Endodermal cell (in vitro differentiated cells): ENCODE results near the gene EHD4. TPM values are rescaled to one million over a fixed set of nuclear protein-coding genes. Genes with fewer than 3 reads are reported as not detected.

ENCODE experiments used
- DNase-seq: peaks from one replicate; pipeline ENCODE4 v3.0.0-alpha.2; 2017
- H3K27ac ChIP-seq: 2 replicates; pipeline ENCODE4 v1.5.1; 2013; ENCODE audit warnings: mild to moderate bottlenecking, low read depth, low read length, moderate library complexity
- H3K27me3 ChIP-seq: 2 replicates; pipeline ENCODE4 v1.6.1; 2013; ENCODE audit warnings: mild to moderate bottlenecking, low read length, moderate library complexity; ENCODE audit not compliant: insufficient read depth, control insufficient read depth, poor library complexity, severe bottlenecking
- H3K36me3 ChIP-seq: 2 replicates; pipeline ENCODE4 v1.7.0; 2013; ENCODE audit warnings: mild to moderate bottlenecking, low read length, moderate library complexity; ENCODE audit not compliant: control insufficient read depth, insufficient read depth
- H3K4me1 ChIP-seq: one replicate; pipeline ENCODE4 v1.7.0; 2013; ENCODE audit warnings: low read length; ENCODE audit not compliant: control insufficient read depth, insufficient read depth
- H3K4me3 ChIP-seq: 2 replicates; pipeline ENCODE4 v1.5.1; 2013; ENCODE audit warnings: mild to moderate bottlenecking, low read length, moderate library complexity
- H3K9ac ChIP-seq: 2 replicates; pipeline ENCODE4 v1.6.1; 2013; ENCODE audit warnings: mild to moderate bottlenecking, low read length, moderate library complexity; ENCODE audit not compliant: poor library complexity, severe bottlenecking; ENCODE audit errors: extremely low read depth
- H3K9me3 ChIP-seq: 2 replicates; pipeline ENCODE4 v1.6.1; 2013; ENCODE audit warnings: mild to moderate bottlenecking, low read length, moderate library complexity; ENCODE audit not compliant: control insufficient read depth
- H3K27ac Mint-ChIP-seq: 2 replicates; pipeline ENCODE4 v1.8.0; 2020; ENCODE audit warnings: mixed read lengths
- H3K27me3 Mint-ChIP-seq: 2 replicates; pipeline ENCODE4 v1.8.0; 2021; ENCODE audit warnings: mild to moderate bottlenecking, mixed read lengths; ENCODE audit not compliant: insufficient read depth
- H3K36me3 Mint-ChIP-seq: 2 replicates; pipeline ENCODE4 v1.8.0; 2020; ENCODE audit warnings: low read depth, mixed read lengths
- H3K4me1 Mint-ChIP-seq: 2 replicates; pipeline ENCODE4 v1.8.0; 2020; ENCODE audit warnings: mixed read lengths
- H3K4me3 Mint-ChIP-seq: 2 replicates; pipeline ENCODE4 v1.8.0; 2020; ENCODE audit warnings: mild to moderate bottlenecking, moderate library complexity, mixed read lengths
- H3K9me3 Mint-ChIP-seq: 2 replicates; pipeline ENCODE4 v1.8.0; 2020; ENCODE audit warnings: mild to moderate bottlenecking, mixed read lengths
- WGBS, 2 experiments: methylation state at CpG; one replicate each; pipeline versions ENCODE4 v1.1.5 to v1.1.7; 2013; ENCODE audit warnings: missing lambda C conversion rate in 2 of 2, mixed read lengths in 1 of 2; ENCODE audit not compliant: insufficient coverage in 1 of 2, insufficient read length in 1 of 2; 5-methylcytosine and 5-hydroxymethylcytosine counted together
- total RNA-seq, 2 donors: library from RNA; stranded (reverse); fragmentation: NEBNext Ultra II Directional in 1 of 2; extraction: Animal tissue kit (Norgen Biotek cat#: 25700) in 1 of 2; gene quantifications; 2 replicates in 1 of 2; 3 replicates in 1 of 2; pipeline ENCODE4 v1.2.1, GENCODE V29; 2021
- TF ChIP-seq, protein P1 (sequence below): fragments of 200-600 bp; sonication (generic); conservative IDR thresholded peaks from 2 replicates; pipeline ENCODE4 v1.5.0; 2021; ENCODE audit warnings: antibody characterized with exemption, mild to moderate bottlenecking

The EHD4 gene
- total RNA-seq, 2 donors from 2014 or later = 16.9 to 17.3 TPM

DNA sequence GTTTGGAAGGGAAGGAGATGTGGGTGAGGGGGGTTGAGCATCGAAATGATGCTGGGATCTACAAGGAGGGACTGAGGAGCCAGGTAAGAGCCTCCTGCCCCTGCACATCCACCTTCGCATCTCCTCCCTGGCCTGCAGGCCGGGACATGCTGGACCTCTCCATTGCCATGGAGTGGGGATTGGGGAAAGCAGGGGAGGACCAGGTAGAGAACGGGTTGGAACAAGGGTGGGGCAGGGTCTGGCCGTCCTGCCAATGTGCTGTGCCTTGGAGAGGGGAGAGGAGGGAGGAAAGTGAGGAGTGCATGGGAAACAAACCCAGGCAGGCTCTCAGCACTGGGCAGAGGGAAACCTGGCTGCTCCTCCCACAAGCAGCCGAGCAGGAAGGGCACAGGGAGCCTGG, 123.2 kb downstream of the EHD4 start:
- Mint-ChIP-seq H3K27me3 (peaks cover 1% of the 10 kb centered on the region), H3K4me3 (no peak overlapping the region), H3K27ac (no peak overlapping the region), H3K36me3 (peaks cover 18% of the 10 kb centered on the region), H3K4me1 (no peaks in the 10 kb centered on the region), H3K9me3 (no peaks in the 10 kb centered on the region)
- no peaks in the 10 kb centered on the region for H3K36me3 ChIP-seq
- H3K9me3 ChIP-seq = no peaks in the 10 kb centered on the region
- no peak overlapping the region for H3K27ac ChIP-seq
- H3K4me3 ChIP-seq = no peak overlapping the region
- DNase-seq = no peak
- TF ChIP-seq, protein P1, sequence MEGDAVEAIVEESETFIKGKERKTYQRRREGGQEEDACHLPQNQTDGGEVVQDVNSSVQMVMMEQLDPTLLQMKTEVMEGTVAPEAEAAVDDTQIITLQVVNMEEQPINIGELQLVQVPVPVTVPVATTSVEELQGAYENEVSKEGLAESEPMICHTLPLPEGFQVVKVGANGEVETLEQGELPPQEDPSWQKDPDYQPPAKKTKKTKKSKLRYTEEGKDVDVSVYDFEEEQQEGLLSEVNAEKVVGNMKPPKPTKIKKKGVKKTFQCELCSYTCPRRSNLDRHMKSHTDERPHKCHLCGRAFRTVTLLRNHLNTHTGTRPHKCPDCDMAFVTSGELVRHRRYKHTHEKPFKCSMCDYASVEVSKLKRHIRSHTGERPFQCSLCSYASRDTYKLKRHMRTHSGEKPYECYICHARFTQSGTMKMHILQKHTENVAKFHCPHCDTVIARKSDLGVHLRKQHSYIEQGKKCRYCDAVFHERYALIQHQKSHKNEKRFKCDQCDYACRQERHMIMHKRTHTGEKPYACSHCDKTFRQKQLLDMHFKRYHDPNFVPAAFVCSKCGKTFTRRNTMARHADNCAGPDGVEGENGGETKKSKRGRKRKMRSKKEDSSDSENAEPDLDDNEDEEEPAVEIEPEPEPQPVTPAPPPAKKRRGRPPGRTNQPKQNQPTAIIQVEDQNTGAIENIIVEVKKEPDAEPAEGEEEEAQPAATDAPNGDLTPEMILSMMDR = no peak
- no peaks in the 10 kb centered on the region for H3K27me3 ChIP-seq
- no peak overlapping the region for H3K9ac ChIP-seq
- WGBS, 2 experiments = 83 to 90% methylated on average over 3 to 6 of the region's 6 CpGs
- H3K4me1 ChIP-seq = no peaks in the 10 kb centered on the region

DNA sequence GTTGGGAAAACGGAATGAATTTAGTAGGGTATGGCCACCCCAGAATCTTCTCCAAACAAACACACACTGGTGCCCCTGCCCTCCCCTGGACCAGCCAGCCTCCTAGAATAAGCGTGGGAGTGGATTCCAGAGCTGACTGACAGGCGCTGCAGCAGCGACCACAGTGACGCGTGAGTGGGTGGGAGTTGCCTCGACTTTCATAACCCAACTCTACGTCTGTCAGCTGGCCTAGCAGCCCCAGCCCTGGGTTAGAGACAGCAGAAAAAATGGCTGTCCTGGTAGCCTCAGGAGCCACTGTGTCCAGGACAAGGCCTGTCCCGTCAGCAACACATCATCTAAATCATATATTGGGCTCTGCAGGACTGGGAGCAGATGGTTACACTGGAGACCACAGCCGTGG, 123.7 kb downstream of the EHD4 start:
- H3K36me3 Mint-ChIP-seq = peaks cover 18% of the 10 kb centered on the region
- Histone ChIP-seq H3K9me3 (no peaks in the 10 kb centered on the region), H3K9ac (no peak overlapping the region), H3K4me3 (no peak overlapping the region), H3K4me1 (no peaks in the 10 kb centered on the region), H3K27me3 (no peaks in the 10 kb centered on the region), H3K27ac (no peak overlapping the region), H3K36me3 (no peaks in the 10 kb centered on the region)
- no peaks in the 10 kb centered on the region for H3K4me1 Mint-ChIP-seq
- H3K27ac Mint-ChIP-seq = no peak overlapping the region
- WGBS, 2 experiments = 87 to 91% methylated on average over 4 to 10 of the region's 10 CpGs
- no peak overlapping the region for H3K4me3 Mint-ChIP-seq
- H3K9me3 Mint-ChIP-seq = no peaks in the 10 kb centered on the region
- no peak for DNase-seq
- H3K27me3 Mint-ChIP-seq = peaks cover 1% of the 10 kb centered on the region
- TF ChIP-seq, protein P1 = no peak

DNA sequence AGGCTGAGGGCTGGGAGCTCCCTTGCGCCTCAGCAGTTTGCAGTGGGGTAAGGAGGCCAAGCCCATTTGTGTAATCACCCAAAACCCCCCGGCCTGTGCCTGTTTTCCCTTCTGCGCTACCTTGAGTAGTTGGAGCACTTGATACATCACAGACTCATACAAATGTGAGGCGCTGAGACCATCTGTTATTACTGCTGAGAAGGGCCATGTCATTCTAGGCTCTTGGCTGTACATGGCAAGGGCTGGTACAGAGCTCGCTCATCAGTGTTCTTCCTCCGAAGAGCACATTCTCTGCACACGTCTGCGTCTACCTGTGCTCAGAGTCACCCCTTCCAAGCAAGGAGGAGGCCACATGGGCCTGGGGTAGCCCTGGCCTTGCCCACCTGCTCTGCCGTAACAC, 124.4 kb downstream of the EHD4 start:
- Mint-ChIP-seq H3K4me1 (no peaks in the 10 kb centered on the region), H3K36me3 (peaks cover 18% of the 10 kb centered on the region), H3K27me3 (peaks cover 1% of the 10 kb centered on the region), H3K9me3 (no peaks in the 10 kb centered on the region), H3K4me3 (no peak overlapping the region), H3K27ac (no peak overlapping the region)
- Histone ChIP-seq H3K4me3 (no peak overlapping the region), H3K9me3 (no peaks in the 10 kb centered on the region), H3K27ac (no peak overlapping the region), H3K4me1 (no peaks in the 10 kb centered on the region), H3K36me3 (no peaks in the 10 kb centered on the region), H3K9ac (no peak overlapping the region), H3K27me3 (no peaks in the 10 kb centered on the region)
- DNase-seq = no peak
- 92 to 98% methylated on average over 8 to 9 of the region's 9 CpGs for WGBS, 2 experiments
- TF ChIP-seq, protein P1 = no peak
